ENCODE data around the gene PLCH2. TPM values are rescaled to one million over a fixed set of nuclear protein-coding genes. Genes with fewer than 3 reads are reported as not detected.

PLCH2 gene
- total and polyA plus RNA-seq, 10 of the 15 experiments (the other 5 are each of a cell fraction or from before 2014, with no cell fraction given), result 0.03 to 0.73 (median 0.24) TPM; not detected in 3

- SMC1A ChIA-PET (ENCODE audit: uncharacterized antibody, unreplicated experiment), result no interaction called here
- Histone ChIP-seq H3K4me2 (ENCODE audit: control insufficient read depth, insufficient read depth) (peak overlapping the region; percentile 53), H3K4me1 (ENCODE audit: control insufficient read depth, insufficient read depth, low read length) (peaks cover 25% of the 10 kb centered on the region), H3K4me3 (peak overlapping the region; percentile 5; the same call in 1 of the 2 replicates), H3K9me3 (replicated peaks; ENCODE audit: control insufficient read depth, insufficient read depth, low read length) (no peaks in the 10 kb centered on the region), H3K36me3 (ENCODE audit: control insufficient read depth in 2 of 2, insufficient read depth in 2 of 2, low read length in 1 of 2) (no peaks in the 10 kb centered on the region), H3K27me3 (replicated peaks in 1 of 2; ENCODE audit: control insufficient read depth in 2 of 2, insufficient read depth in 2 of 2, low read length in 1 of 2) (peaks cover 6 to 19% of the 10 kb centered on the region in 2 experiments), H3K79me2 (ENCODE audit: control insufficient read depth, insufficient read depth, low read length) (peaks cover 24% of the 10 kb centered on the region), H2AFZ (ENCODE audit: control insufficient read depth, low read depth, low read length) (no peak overlapping the region), H3K27ac (ENCODE audit: control insufficient read depth, insufficient read depth) (no peak overlapping the region), H4K20me1 (ENCODE audit: control insufficient read depth, insufficient read depth) (peaks cover 3% of the 10 kb centered on the region; the same call in 1 of the 2 replicates), H3K9ac (ENCODE audit: control insufficient read depth, insufficient read depth, low read length) (no peak overlapping the region)
- no TSS peak for BruUV-seq (replicated peaks)
- CTCF ChIA-PET, result interaction anchor here (1.5 kb wide), 1 partner anchor 113 kb away, joined by 5 read pairs; no protein-coding TSS in a partner anchor
- RAD21 ChIA-PET (ENCODE audit: unreplicated experiment), result interaction anchor here (5.9 kb wide), 1 partner anchor 18 kb away, joined by 86 read pairs; no protein-coding TSS in a partner anchor
- FAIRE-seq (no peak), ATAC-seq (no peak), DNase-seq (ENCODE audit: low read depth, low spot score) (no peak)
- POLR2A ChIA-PET, result interaction anchor here (0.9 to 1.8 kb wide), 2 partner anchors 17 to 19 kb away, joined by 3 to 5 read pairs; no protein-coding TSS in a partner anchor
- 25% methylated on average over 10 of the region's 10 CpGs for WGBS (ENCODE audit: insufficient coverage, insufficient replicate concordance, low lambda C conversion rate, missing lambda C conversion rate)
- in situ Hi-C loops (cut with MboI) (loop anchor here (10.0 kb wide), 1 partner anchor 324 kb away; no protein-coding TSS in a partner anchor), intact Hi-C loops (cut with micrococcal nuclease; ENCODE audit: unreplicated experiment) (no loop called here)
- peak in 1 of 2 experiments; percentile 53; a peak in 2 of 4 replicates for TF ChIP-seq BHLHE40 (IDR thresholded peaks at IDR 0.05; ENCODE audit: borderline replicate concordance in 1 of 2, low read depth in 2 of 2, low read length in 1 of 2)
- TF ChIP-seq RB1 (IDR thresholded peaks at IDR 0.05; ENCODE audit: borderline replicate concordance), result no peak
Observed at GRCh38 chr1:2528611-2528965, 52.5 kb downstream of the PLCH2 start.

GRCh38 chr1:2528966-2529783, 53.1 kb downstream of the PLCH2 start:
- FAIRE-seq, result no peak
- Histone ChIP-seq H3K27ac (ENCODE audit: control insufficient read depth, insufficient read depth) (no peak overlapping the region), H3K79me2 (ENCODE audit: control insufficient read depth, insufficient read depth, low read length) (peaks cover 18% of the 10 kb centered on the region), H3K36me3 (ENCODE audit: control insufficient read depth in 2 of 2, insufficient read depth in 2 of 2, low read length in 1 of 2) (no peaks in the 10 kb centered on the region), H2AFZ (ENCODE audit: control insufficient read depth, low read depth, low read length) (peak overlapping the region; percentile 44; the same call in 1 of the 2 replicates), H3K4me1 (ENCODE audit: control insufficient read depth, insufficient read depth, low read length) (peaks cover 24% of the 10 kb centered on the region), H3K9ac (ENCODE audit: control insufficient read depth, insufficient read depth, low read length) (no peak overlapping the region), H3K4me3 (peak overlapping the region; percentile 5; the same call in 1 of the 2 replicates), H3K9me3 (replicated peaks; ENCODE audit: control insufficient read depth, insufficient read depth, low read length) (no peaks in the 10 kb centered on the region), H3K4me2 (ENCODE audit: control insufficient read depth, insufficient read depth) (peak overlapping the region; percentile 53), H4K20me1 (ENCODE audit: control insufficient read depth, insufficient read depth) (peaks cover 1% of the 10 kb centered on the region; the same call in 1 of the 2 replicates), H3K27me3 (replicated peaks in 1 of 2; ENCODE audit: control insufficient read depth in 2 of 2, insufficient read depth in 2 of 2, low read length in 1 of 2) (peaks cover 6 to 19% of the 10 kb centered on the region in 2 experiments)
- in situ Hi-C loops (cut with MboI) (loop anchor here (10.0 kb wide), 1 partner anchor 324 kb away; no protein-coding TSS in a partner anchor), intact Hi-C loops (cut with micrococcal nuclease; ENCODE audit: unreplicated experiment) (no loop called here)
- WGBS (ENCODE audit: insufficient coverage, insufficient replicate concordance, low lambda C conversion rate, missing lambda C conversion rate), result under 1% methylated on average over 27 of the region's 84 CpGs
- RAD21 ChIA-PET (ENCODE audit: unreplicated experiment), result interaction anchor here (5.9 kb wide), 1 partner anchor 18 kb away, joined by 86 read pairs; no protein-coding TSS in a partner anchor
- SMC1A ChIA-PET (ENCODE audit: uncharacterized antibody, unreplicated experiment), result no interaction called here
- DNase-seq (ENCODE audit: low read depth, low spot score), result no peak
- no TSS peak for BruUV-seq (replicated peaks)
- peak; percentile 19 for ATAC-seq
- CTCF ChIA-PET, result interaction anchor here (1.5 kb wide), 1 partner anchor 114 kb away, joined by 5 read pairs; no protein-coding TSS in a partner anchor
- POLR2A ChIA-PET, result interaction anchor here (0.9 to 1.8 kb wide), 3 partner anchors 15 to 18 kb away, joined by 3 to 5 read pairs (median 4); no protein-coding TSS in a partner anchor
- TF ChIP-seq NR2F1 (conservative IDR thresholded peaks at IDR 0.05), result peak; percentile 65
- TF ChIP-seq POLR2A (IDR thresholded peaks at IDR 0.05; ENCODE audit: low read depth, low read length), result no peak
- no peak for TF ChIP-seq HDGF (IDR thresholded peaks at IDR 0.05)
- no peak for TF ChIP-seq ZNF687 (IDR thresholded peaks at IDR 0.05)
- TF ChIP-seq JUND (IDR thresholded peaks at IDR 0.05; ENCODE audit: low read depth, low read length), result no peak
- no peak for TF ChIP-seq E2F8 (IDR thresholded peaks at IDR 0.05; ENCODE audit: low read depth, partially characterized antibody)

All from GM12878 (cell line).